IPS-18a (cell line): ENCODE results near the gene POLQ.
"Not testable (repeated sequence)": the region's sequence is repeated elsewhere in the genome, so short reads cannot be mapped to it uniquely, and the experiment has no call there.

Experiments
- H3K27ac ChIP-seq: one replicate; pipeline ENCODE4 v1.5.1; 2013; ENCODE audit warnings: low read length
- H3K27me3 ChIP-seq: one replicate; pipeline ENCODE4 v1.6.1; 2013; ENCODE audit warnings: mild to moderate bottlenecking, low read length; ENCODE audit not compliant: control insufficient read depth, insufficient read depth
- H3K36me3 ChIP-seq: one replicate; pipeline ENCODE4 v1.6.1; 2013; ENCODE audit warnings: low read depth, low read length; ENCODE audit not compliant: control insufficient read depth
- H3K4me1 ChIP-seq: one replicate; pipeline ENCODE4 v1.6.1; 2013; ENCODE audit warnings: low read depth, low read length; ENCODE audit not compliant: control insufficient read depth
- H3K4me3 ChIP-seq: one replicate; pipeline ENCODE4 v1.5.1; 2013; ENCODE audit warnings: low read length
- H3K9ac ChIP-seq: one replicate; pipeline ENCODE4 v1.6.1; 2013; ENCODE audit warnings: mild to moderate bottlenecking, low read length, moderate library complexity
- H3K9me3 ChIP-seq: one replicate; pipeline ENCODE4 v1.6.1; 2013; ENCODE audit warnings: low read depth, low read length; ENCODE audit not compliant: control insufficient read depth

The POLQ gene

DNA sequence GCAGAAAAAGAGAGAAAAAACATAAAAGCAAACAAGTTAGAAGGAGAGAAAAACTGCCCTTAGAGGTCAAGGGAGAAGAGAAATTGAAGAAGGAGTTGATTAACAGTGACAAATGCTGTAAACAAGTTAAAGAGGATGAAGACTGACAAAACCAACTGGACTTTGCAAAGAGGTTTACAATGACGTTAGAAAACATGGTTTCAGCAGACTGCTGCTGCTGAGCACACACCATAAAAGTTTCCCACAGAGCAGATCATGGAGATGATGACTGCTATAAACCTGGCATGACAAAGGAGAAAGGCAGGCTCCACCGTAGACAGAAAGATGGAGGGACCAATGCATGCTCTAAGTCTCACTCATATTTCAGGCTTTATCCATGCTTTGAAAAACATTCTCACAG, 78.7 kb downstream of the POLQ start:
- H3K27me3 ChIP-seq: no peaks in the 10 kb centered on the region
- H3K9me3 ChIP-seq: no peaks in the 10 kb centered on the region
- H3K9ac ChIP-seq: no peak overlapping the region
- no peak overlapping the region for H3K27ac ChIP-seq
- peaks cover 50% of the 10 kb centered on the region for H3K36me3 ChIP-seq
- H3K4me1 ChIP-seq: no peaks in the 10 kb centered on the region
- H3K4me3 ChIP-seq: no peak overlapping the region

DNA sequence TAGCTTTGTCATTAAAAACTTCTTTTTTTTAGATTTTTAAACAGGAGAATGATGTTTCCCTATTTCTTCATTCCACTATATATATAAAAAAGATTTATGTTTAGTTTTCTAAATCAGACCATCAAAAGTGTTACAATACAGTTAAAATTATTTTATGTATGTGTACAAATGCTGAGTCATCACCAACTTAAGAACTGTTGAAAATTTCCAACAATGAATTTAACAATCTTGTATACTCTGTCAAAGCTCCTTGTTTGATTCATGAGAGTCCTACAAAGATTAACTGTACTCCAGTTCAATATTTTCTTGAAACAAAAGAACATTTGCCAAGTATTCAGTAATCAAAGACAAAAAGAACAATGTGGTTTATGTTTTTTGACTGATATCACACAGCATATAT, 82.0 kb downstream of the POLQ start:
- Histone ChIP-seq H3K4me3 (no peak overlapping the region), H3K27me3 (no peaks in the 10 kb centered on the region), H3K9ac (no peak overlapping the region), H3K4me1 (no peaks in the 10 kb centered on the region), H3K27ac (no peak overlapping the region), H3K36me3 (peaks cover 49% of the 10 kb centered on the region), H3K9me3 (no peaks in the 10 kb centered on the region)

GRCh38 chr3:121462565-121462964, 83.2 kb downstream of the POLQ start:
- H3K4me3 ChIP-seq: no peak overlapping the region
- H3K27me3 ChIP-seq: no peaks in the 10 kb centered on the region
- H3K27ac ChIP-seq: no peak overlapping the region
- H3K9ac ChIP-seq: no peak overlapping the region
- H3K36me3 ChIP-seq: peaks cover 50% of the 10 kb centered on the region
- H3K9me3 ChIP-seq: no peaks in the 10 kb centered on the region
- no peaks in the 10 kb centered on the region for H3K4me1 ChIP-seq

GRCh38 chr3:121451752-121452151, 94.0 kb downstream of the POLQ start:
- not testable (repeated sequence) for H3K4me3 ChIP-seq, H3K27ac ChIP-seq, H3K27me3 ChIP-seq, H3K36me3 ChIP-seq, H3K4me1 ChIP-seq, H3K9ac ChIP-seq, H3K9me3 ChIP-seq

GRCh38 chr3:121443456-121443855, 102.3 kb downstream of the POLQ start:
- Histone ChIP-seq H3K9me3 (no peaks in the 10 kb centered on the region), H3K27ac (no peak overlapping the region), H3K4me1 (no peaks in the 10 kb centered on the region), H3K36me3 (peaks cover 23% of the 10 kb centered on the region), H3K27me3 (no peaks in the 10 kb centered on the region), H3K9ac (no peak overlapping the region), H3K4me3 (no peak overlapping the region)

DNA sequence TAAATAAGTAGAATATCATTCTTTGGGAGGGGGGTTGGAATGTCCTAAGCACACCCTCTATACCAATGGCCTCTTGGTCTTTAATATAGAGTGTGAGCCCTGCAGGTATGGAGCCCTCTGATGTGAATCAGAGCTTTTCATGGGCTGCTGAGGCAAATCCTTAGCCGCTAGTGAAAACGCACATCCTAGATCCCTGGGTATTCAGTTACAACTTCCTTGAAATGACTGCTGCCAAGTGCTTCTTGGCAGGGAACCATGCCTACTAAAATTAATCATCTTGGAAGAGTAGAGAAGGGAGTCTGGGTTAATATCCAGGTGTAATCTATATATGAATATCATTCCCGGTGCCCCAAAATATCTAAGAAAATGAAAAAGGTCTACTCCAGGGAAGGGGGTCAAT, 109.1 kb downstream of the POLQ start:
- peaks cover 43% of the 10 kb centered on the region for H3K36me3 ChIP-seq
- no peaks in the 10 kb centered on the region for H3K9me3 ChIP-seq
- H3K9ac ChIP-seq: no peak overlapping the region
- H3K27ac ChIP-seq: no peak overlapping the region
- H3K4me3 ChIP-seq: no peak overlapping the region
- H3K27me3 ChIP-seq: no peaks in the 10 kb centered on the region
- no peaks in the 10 kb centered on the region for H3K4me1 ChIP-seq

GRCh38 chr3:121436074-121436473, 109.7 kb downstream of the POLQ start:
- H3K36me3 ChIP-seq: peaks cover 44% of the 10 kb centered on the region

GRCh38 chr3:121431726-121432517, 113.9 kb downstream of the POLQ start:
- H3K9me3 ChIP-seq: no peaks in the 10 kb centered on the region
- no peak overlapping the region for H3K9ac ChIP-seq
- H3K27ac ChIP-seq: no peak overlapping the region
- H3K27me3 ChIP-seq: no peaks in the 10 kb centered on the region
- H3K4me3 ChIP-seq: no peak overlapping the region
- no peaks in the 10 kb centered on the region for H3K4me1 ChIP-seq
- peaks cover 57% of the 10 kb centered on the region for H3K36me3 ChIP-seq

More at GRCh38 chr3:121436074-121436473, 109.7 kb downstream of the POLQ start:
- no peak overlapping the region for H3K4me3 ChIP-seq
- H3K9me3 ChIP-seq: no peaks in the 10 kb centered on the region
- no peaks in the 10 kb centered on the region for H3K4me1 ChIP-seq
- H3K9ac ChIP-seq: no peak overlapping the region
- H3K27ac ChIP-seq: no peak overlapping the region
- no peaks in the 10 kb centered on the region for H3K27me3 ChIP-seq

GRCh38 chr3:121430664-121431215, 115.0 kb downstream of the POLQ start:
- Histone ChIP-seq H3K9me3 (no peaks in the 10 kb centered on the region), H3K4me1 (no peaks in the 10 kb centered on the region)

DNA sequence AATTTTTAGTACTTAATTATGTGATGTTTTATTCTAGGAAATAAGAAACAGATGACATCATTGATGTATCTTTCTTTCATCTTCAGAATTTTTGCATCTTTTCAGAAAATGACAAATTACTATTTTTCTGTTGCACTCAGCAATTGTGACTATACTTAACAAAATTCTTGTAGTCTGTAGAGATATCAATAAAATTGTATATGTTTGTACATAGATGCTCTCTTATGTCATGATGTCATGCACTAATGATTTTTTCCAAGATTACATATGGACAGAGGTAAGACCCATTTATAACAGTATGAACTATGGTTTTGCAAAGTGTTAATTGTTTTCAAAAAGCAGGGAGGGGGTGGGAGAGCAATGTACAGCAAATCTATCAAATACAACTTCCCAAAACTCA, 121.2 kb downstream of the POLQ start:
- Histone ChIP-seq H3K27ac (no peak overlapping the region), H3K36me3 (peaks cover 7% of the 10 kb centered on the region), H3K9ac (no peak overlapping the region), H3K4me3 (no peak overlapping the region), H3K9me3 (no peaks in the 10 kb centered on the region), H3K27me3 (no peaks in the 10 kb centered on the region), H3K4me1 (no peaks in the 10 kb centered on the region)

More at GRCh38 chr3:121430664-121431215, 115.0 kb downstream of the POLQ start:
- no peak overlapping the region for H3K9ac ChIP-seq
- H3K27ac ChIP-seq: no peak overlapping the region
- peaks cover 50% of the 10 kb centered on the region for H3K36me3 ChIP-seq
- no peaks in the 10 kb centered on the region for H3K27me3 ChIP-seq
- no peak overlapping the region for H3K4me3 ChIP-seq

GRCh38 chr3:121418182-121418581, 127.6 kb downstream of the POLQ start:
- no peak overlapping the region for H3K9ac ChIP-seq
- no peaks in the 10 kb centered on the region for H3K4me1 ChIP-seq
- no peak overlapping the region for H3K4me3 ChIP-seq
- no peaks in the 10 kb centered on the region for H3K9me3 ChIP-seq
- peaks cover 2% of the 10 kb centered on the region for H3K36me3 ChIP-seq
- no peaks in the 10 kb centered on the region for H3K27me3 ChIP-seq
- H3K27ac ChIP-seq: no peak overlapping the region

GRCh38 chr3:121414924-121415323, 130.9 kb downstream of the POLQ start:
- Histone ChIP-seq H3K4me1 (no peaks in the 10 kb centered on the region), H3K4me3 (no peak overlapping the region), H3K36me3 (peaks cover 2% of the 10 kb centered on the region), H3K27ac (no peak overlapping the region), H3K9me3 (no peaks in the 10 kb centered on the region), H3K9ac (no peak overlapping the region), H3K27me3 (no peaks in the 10 kb centered on the region)
